ENCODE measurements around the gene DPH1.
A peak's percentile ranks its signal among the peaks of the same experiment; 100 is the strongest.

Gene DPH1

DNA sequence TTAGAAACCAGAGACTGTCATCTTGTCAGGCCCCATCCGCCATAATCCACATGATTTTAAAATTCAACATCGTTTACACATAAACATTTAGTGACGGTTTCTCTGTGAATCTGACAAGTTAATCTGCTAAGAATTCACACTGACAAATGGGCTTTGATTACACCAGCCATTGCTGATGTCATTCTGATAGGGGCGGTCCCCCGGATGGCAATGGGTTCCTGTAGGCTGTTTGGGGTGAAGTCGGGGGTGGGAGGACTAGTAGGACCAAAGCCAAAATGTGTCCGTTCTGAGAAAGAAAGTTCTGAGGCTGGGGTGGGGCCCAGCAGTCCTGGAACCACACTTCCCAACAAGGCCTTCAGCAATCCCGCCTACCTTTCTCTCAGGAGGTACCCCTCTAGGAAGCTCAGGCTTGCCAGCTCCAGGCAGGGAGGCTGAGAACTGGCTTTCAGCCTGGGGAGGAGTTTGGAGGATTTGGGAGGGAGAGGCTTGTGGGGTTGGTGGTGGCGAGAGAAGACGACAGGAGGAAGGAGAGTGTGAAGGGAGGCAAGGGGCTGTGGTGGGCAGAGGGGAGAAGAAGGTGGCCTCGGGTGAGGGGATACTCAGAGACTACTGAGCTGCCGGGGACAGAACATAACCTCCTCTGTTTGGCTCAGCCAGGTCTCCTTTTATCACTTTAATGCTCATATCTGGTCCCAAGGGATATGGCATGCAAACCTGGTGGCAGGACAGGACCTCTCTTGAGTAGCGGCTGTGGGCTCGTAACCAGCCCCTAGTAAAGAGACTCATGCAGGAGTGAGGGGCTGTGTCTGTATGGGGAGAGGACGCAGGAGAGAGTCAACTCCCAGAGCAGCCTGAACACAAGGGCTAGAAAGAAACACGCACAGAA lies 33.6 kb downstream of the DPH1 start:
- DNase-seq: no peak

GRCh38 chr17:2064147-2064489 lies 34.2 kb downstream of the DPH1 start:
- DNase-seq: no peak

DNA sequence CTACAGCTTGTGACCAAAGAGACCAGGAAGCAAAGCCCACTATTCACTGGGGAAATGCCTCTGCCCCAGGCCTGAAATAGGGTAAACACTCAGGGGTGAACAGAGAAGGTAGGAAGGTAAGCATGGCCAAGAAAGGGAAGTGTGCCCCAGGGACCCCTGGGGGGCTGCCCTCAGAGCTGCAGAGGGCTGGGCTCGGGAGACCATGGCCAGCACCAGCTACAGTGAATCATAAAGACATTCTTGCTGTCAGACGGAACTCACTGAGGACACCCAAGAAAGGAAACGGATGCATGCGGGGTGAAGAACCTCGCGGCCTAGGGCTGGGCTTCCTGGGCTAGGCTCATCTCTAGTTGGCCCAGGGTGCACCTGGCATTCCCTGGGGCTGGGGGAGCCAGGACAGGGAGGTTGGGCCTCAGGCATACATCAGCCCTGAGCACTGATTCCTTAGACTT lies 34.6 kb downstream of the DPH1 start:
- DNase-seq: no peak

DNA sequence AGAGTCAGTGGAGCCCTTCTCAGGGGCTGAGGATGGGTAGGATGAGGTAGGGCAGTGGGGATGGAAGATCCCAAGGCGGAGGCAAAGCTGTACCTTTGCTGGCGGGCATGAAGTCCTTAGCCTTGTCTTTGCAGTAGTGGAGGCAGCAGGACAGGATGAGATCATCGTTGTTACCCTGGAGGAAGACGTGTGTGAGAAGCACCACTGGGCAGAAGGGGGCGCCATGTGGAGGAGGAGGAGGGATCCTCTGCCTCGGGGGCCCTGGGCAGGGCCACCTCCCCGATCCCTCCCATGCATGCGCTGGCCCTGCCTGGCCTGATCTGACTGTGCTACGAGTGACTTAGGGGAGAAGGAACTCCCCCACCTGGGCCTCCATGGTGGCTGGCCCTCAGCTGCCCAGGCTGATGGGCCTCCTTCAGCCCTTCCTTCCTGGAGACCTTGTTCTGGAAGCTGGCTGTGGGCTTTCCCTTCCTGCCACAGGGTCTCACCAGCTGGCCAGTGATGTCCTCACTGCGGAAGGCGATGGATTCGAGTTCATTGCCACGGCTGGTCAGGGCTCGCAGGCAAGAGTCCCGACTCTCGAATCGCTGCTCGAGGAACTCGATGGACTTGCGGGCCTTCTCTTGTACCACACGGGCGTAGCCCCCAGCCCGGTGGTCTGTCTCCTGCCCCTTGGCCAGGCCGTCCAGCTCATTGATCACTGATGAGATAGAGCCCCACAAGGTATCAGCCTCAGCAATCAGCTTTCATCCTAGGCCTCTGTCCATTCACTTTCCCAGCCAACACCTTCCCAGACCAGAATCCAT lies 35.2 kb downstream of the DPH1 start:
- peak; percentile 61 for DNase-seq

GRCh38 chr17:2065949-2066400 lies 36.0 kb downstream of the DPH1 start:
- no peak for DNase-seq

- no peak for DNase-seq
Observed at GRCh38 chr17:2067048-2067561, 37.2 kb downstream of the DPH1 start.

DNA sequence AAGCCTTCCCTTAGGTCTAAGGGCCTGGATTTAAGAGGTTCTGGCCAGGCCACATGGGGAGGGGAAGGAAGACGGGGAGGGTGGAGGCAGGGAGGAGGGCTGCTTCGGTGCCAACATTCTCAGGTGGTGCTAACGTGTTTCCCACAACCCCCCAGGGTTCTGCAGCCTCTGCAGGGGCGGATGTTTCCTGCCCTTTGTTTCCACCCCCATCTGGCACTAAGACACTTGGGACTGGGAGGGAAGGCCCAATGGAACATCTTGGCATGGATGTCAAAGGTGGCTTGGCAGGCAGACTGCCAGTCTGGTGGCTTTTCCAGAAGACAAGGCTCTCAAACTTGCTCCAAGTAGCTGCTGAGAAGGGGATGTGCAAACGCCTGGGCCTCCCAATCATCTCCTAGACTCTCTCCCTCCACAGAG lies 37.7 kb downstream of the DPH1 start:
- DNase-seq: no peak

DNA sequence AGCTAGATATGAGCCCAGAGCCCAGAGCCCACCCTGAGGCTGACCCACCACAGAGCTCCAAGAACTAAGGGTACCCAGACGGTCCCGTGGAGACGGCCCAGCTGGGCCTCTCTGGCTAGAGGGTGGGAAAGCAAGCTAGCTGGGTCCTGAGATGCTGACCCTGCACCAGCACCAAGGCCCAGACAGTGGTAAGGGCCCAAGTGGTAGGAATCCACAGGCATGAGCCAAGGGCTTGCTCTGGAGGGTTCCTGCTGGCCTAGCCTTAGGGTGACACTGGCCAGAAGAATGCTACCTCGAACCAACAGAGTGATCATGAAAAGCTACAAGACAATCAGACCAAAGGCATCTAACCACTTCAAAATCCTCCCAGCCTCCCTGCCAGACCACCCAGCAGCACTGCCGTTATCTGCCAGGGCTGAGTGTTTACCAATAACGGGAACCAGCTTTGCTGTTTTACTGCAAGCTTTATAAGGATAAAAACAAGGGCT lies 38.1 kb downstream of the DPH1 start:
- no peak for DNase-seq

- DNase-seq: no peak
Observed at GRCh38 chr17:2068519-2069051, 38.6 kb downstream of the DPH1 start.

DNA sequence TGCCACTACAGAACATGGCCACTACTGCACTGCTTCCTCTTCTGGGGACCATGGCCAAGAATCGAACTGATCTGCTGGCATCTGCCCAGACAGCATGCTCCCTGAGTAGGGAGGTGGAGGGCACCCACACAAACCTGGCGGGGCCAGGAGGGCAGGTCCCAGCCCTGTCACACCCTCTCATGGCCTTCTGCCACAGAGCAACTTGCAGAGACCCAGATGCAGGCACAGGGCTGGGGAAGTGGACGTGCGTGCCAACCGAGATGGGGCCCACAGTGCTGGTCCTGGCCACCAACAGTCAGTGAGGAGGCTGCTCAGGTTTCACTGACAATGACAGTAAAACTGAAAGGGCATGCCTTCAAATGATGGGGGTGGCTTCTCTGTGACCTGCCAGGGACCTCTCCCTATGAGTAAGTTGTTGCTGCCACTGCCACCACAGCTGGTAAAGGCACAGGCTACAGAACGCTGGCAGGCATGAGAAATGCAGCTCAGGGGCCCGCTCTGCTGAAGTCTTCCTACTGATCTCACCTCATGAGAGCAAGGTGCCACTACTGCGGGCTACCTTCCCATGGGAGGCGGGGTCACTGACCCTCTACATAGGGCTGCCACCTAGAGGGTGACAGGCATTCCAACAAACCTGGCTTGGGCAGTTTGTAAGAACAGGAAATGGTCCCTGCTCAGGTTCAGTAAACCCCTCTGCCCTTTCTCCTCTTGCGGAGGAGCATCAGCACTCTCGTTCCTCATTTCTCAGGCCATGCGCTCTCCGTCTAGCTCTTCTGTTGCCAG lies 40.5 kb downstream of the DPH1 start:
- no peak for DNase-seq

GRCh38 chr17:2071024-2071385 lies 41.1 kb downstream of the DPH1 start:
- DNase-seq: no peak

- DNase-seq: peak; percentile 51
Observed at GRCh38 chr17:2071455-2072281, 41.7 kb downstream of the DPH1 start.

DNA sequence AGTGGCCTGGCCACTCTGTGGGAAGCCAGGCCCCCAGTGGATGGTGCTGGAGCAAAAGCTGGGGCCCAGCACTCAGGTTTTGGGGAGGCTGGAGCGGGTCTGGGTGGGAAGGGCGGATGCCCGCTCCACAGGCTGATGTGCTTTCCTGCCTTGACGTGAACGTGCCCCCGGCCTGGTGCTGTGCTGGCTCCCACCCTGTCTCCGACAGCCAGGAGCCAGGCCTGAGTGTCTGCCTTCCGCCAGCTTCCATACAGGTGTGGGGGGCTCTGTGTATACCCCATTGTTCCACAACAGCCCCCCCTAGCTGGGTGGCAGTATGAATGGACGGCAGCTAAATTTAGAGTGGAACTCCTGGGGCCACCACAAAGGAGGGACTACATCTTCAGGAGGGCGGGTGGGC lies 45.0 kb downstream of the DPH1 start:
- no peak for DNase-seq

DNA sequence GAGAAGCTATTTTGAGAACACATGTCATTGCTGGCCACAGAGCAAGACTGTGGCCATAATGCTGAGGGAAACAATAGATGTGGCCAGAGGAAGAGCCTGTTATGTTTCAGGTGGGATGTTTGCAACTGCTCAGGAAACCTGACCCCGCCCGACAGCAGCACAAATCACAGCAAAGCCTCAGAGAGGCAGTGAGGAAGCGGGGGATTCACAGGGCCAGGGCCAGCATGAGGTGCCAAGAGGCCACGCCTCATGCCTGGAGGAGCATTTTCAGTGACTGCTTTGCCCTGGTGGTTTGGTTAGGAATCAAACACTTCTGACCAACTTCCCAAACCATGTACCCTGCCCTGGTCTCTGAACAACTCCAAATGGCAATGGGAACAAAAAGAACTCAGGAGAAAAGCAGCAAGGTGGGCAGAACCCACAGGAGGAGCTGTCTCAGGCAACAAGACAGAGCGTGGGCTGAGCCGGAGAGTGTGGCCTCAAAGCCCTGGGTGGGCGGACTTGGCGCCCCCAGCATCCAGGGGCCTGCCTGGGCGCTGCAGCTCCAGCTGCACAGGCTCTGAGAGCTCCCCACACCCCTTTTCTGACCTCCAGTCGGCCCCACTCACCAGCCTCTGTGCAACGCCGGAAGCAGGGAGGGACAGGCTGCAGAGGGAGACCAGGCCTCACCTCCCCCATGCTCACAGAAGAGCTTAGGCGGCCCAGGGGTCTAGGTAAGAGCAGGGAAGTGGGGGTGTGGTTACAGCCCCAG lies 45.6 kb downstream of the DPH1 start:
- no peak for DNase-seq

- no peak for DNase-seq
Observed at GRCh38 chr17:2076087-2076984, 46.4 kb downstream of the DPH1 start.

- DNase-seq: no peak
Observed at GRCh38 chr17:2077040-2077439, 47.1 kb downstream of the DPH1 start.

- peak; percentile 24 for DNase-seq
Observed at GRCh38 chr17:2081564-2081963, 51.6 kb downstream of the DPH1 start.

GRCh38 chr17:2082003-2082781 lies 52.2 kb downstream of the DPH1 start:
- DNase-seq: no peak

DNA sequence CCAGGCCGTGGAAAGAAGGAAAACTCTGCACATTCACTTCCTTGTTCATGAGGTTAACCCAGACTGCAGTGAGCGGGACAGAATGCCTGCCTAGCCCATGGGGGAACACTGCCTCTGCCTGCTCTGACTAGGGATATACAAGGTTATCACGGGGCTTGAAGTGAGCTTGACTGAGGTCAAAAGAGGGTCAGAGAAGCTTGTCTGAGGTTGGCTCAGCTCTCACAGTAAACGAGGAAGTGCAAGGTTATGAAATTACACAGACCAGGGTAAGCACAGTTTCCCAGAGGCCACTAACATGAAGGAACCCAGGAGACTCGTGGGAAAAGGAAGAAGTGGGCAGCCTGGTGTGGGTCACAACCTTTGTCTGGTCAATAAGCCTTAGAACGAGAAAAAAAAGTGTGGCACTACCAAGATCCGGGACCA lies 53.7 kb downstream of the DPH1 start:
- DNase-seq: peak; percentile 98

All from inflammatory macrophage treated with lipopolysaccharide for 4 hours (primary cell).